GM18498 (cell line): ENCODE results near the gene PRXL2A.
A peak's percentile ranks its signal among the peaks of the same experiment; 100 is the strongest.
"Not testable (repeated sequence)": the region's sequence is repeated elsewhere in the genome, so short reads cannot be mapped to it uniquely, and the experiment has no call there.

Source experiments
- ATAC-seq: cut with Tn5 transposase; IDR thresholded peaks from one replicate; pipeline ENCODE4 v1.9.1; 2021; ENCODE audit warnings: mild to moderate bottlenecking, moderate library complexity; ENCODE audit not compliant: unreplicated experiment

The PRXL2A gene, protein sequence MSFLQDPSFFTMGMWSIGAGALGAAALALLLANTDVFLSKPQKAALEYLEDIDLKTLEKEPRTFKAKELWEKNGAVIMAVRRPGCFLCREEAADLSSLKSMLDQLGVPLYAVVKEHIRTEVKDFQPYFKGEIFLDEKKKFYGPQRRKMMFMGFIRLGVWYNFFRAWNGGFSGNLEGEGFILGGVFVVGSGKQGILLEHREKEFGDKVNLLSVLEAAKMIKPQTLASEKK

DNA sequence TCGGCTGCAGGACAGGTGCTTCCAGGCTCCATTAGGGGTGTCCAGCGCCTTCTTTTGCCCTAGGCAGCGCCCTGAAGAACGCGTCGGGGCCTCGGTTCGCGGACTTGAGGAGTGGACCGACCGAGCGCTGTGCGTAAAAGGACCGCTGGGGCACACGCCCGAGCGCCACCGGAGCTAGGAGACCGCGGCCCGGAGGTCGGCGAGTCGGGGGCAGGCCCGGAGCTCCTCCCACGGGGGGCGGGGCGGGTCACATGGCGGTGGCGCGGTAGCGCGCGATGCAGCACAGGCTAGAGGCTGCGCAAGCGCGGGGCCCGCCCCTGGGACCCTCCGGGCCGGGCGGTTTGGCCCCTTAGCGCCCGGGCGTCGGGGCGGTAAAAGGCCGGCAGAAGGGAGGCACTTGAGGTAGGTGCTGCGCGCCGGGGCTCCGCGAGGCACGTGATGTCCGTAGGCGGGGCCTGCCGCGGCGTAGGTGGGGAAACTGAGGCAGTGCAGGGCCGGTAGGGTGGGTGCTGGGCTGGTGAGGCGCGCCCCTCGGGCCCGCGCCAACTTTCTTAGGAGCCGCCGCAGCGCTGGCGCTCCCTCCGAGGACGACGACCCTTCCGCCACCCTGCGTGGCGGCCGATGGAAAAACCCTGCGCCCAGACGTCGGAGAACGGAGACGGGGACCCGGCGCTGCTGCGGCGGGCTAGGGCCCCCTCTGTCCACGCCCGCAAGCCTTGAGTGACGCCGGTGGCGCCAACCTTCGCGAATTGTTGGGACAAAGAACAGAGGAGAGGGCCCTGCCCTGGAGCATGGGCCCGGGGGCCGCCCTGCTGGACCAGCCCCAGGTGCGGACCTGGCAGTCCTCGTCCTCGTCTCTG is at the start of gene PRXL2A:
Gene PRXL2A, plus strand, starts transcription at position 310 of the 860 bp plus-strand sequence. CDS start 11,917 bp downstream, outside the sequence.
- peak; percentile 97 for ATAC-seq

DNA sequence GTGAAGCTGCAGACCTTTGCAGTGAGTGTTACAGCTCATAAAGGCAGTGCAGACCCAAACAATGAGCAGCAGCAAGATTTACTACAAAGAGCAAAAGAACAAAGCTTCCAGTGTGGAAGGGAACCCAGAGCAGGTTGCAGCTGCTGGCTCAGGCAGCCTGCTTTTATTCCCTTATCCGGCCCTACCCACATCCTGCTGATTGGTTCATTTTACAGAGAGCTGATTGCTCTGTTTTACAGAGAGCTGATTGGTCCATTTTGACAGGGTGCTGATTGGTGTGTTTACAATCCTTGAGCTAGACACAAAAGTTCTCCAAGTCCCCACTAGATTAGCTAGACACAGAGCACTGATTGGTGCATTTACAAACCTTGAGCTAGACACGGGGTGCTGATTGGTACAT is 49.4 kb upstream of the PRXL2A start:
- ATAC-seq = not testable (repeated sequence)

DNA sequence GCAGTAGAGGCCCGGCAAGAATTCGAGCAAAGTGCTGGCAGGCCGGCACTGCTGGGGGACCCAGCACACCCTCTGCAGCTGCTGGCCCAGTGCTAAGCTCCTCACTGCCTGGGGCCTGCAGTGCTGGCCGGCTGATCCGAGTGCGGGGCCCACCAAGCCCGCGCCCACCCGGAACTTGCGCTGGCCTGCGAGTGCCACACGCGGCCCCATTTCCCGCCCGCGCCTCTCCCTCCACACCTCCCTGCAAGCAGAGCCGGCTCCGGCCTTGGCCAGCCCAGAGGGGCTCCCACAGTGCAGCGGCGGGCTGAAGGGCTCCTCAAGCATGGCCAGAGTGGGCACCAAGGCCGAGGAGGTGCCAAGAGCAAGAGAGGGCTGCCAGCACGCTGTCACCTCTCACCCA is 48.7 kb upstream of the PRXL2A start:
- ATAC-seq = no peak

DNA sequence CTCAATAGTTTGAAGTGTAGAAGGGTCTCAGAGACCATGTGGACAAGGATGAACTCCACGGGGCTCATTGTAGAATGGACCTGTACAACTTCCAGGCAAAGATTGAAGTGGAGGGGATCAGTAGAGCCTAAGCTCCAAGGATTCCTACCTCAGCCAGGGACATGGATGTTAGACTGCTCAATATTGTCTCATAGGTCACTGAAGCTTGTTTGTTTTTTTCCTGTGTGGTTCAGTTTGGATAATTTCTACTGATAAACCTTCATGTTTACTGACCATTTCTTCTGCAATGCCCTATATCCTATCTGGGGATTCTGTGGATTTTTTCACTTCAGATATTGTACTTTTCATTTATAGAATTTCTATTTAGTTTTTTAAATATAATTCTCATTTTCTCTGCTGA is 42.8 kb upstream of the PRXL2A start:
- no peak for ATAC-seq

DNA sequence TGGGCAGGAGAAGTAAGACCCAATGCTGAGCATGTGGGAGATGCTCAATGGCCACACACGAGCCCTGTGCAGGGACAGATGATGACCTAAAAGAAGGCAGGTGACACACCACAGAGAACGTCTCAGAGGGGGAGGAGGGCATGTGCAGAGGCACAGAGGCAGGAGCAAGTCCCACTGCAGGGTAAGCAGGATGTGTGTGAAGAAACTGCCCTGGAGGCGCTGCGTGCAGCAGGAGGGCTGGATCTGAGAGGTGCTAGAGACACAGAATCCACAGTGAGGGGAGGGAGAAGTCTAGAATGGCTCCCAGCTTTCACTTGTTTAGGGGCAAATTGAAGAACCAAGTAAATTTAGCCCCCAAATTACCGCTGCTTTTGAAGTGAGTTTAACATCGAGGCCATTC is 36.9 kb upstream of the PRXL2A start:
- no peak for ATAC-seq

DNA sequence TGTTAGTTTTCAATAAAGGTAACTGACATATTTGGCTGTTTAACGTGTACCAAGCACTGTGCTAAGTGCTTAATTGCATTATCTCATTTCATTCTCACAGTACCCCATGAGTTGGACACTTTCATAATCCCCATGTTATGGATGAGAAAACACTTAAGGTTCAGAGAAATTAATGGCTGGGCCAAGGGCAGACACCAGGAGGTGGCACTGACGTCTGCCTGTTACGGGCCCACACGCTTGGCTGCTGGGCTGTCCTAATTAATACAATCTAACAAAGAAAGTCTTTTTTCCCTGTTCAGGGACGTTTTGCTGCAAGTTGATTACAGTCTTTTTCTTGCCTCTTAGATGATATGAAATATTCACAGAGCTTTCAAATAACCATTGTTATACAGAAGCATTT is 35.7 kb upstream of the PRXL2A start:
- ATAC-seq = no peak

DNA sequence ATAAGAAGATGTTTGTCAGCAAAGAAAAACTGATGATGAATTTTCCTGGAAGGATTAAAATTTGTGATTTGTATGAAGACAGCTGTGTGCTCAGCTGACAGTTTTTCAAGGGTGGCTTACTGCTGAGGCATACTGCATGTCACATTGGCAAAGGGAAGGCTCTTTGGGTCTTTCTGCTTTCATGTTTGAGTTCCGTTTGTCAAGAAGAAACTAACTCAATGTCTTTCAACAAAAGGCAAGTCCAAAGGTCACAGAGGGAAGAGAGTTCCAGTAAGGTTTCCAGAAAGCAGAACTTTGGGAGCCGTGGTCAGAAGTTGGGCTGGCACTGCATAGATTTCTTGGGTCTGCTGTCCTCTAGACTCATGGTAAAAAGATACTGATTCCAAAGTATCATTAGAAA is 34.8 kb upstream of the PRXL2A start:
- ATAC-seq = no peak

DNA sequence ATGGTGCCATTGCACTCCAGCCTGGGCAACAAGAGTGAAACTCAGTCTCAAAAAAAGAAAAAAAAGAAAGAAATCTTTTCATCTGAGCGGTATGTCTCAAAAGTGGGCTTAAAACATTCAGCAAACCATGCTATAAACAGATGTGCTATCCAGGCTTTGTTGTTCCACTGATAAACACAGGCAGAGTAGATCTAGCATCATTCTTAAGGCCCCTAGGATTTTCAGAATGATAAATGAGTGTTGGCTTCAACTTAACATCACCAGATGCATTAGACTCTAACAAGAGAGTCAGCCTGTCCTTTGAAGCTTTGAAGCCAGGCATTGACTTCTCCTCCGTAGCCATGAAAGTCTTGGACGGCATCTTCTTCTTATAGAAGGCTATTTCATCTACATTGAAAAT is 28.6 kb upstream of the PRXL2A start:
- no peak for ATAC-seq

DNA sequence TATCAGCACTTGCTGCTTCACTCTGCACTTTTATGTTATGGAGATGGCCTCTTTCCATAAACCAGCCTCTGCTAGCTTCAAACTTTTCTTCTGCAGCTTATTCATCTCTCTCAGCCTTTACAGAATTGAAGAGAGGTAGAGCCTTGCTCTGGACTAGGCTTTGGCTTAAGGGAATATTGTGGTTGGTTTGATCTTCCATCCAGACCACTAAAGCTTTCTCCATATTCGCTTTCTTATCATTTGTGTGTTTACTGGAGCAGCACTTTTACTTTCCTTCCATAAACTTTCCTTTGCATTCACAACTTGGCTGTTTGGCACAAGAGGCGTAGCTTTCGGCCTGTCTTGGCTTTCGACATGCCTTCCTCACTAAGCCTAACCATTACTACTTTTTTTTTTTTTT is 28.2 kb upstream of the PRXL2A start:
- ATAC-seq = no peak

DNA sequence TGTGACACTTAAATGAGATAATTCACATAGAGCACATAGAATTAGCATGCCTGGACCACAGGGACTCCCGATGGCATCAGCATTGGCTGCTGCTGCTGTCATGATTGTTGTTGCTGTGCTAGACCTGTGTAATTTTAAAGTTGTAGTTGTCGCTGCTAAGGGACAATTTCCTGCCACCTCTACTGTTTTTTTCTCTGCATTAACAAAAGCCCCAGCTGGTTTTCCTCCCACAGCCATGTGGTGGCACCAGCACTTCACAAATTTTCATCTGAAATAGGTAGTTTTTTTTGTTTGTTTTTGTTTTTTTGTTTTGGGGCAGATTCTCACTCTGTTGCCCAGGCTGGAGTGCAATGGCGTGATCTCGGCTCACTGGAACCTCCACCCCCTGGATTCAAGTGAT is 25.4 kb upstream of the PRXL2A start:
- ATAC-seq = peak; percentile 69

DNA sequence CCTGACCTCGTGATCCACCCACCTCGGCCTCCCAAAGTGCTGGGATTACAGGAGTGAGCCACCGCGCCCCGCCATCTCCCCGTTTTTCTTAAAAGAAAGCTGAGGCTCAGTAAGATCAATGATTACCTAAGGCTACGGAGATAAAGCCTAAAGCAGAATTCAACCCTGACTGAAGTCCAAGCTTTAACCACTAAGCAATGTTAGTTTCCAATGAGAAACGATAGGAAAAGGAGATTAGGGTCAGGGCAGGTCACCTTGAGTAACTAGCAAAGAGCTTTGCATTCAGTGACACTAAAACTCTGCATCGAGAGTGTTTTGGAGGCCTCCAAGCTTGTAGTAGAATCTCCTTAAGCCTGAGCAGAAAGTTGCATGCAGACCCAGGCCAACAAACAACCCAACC is 17.6 kb upstream of the PRXL2A start:
- no peak for ATAC-seq

DNA sequence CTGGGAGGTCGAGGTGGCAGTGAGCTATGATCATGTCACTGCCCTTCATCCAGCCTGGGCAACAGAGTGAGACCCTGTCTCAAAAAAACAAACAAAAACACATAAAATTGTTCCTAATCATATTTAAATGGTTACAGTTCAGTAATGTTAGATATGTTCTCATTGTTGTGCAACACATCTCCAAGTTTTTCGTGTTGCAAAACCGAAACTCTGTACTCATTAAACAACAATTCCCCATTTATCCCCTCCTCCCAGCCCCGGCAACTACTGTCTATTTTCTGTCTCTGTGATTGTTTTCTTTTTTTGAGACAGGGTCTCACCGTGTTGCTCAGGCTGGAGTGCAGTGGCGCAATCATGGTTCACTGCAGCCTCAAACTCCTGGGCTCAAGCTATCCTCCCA is 16.1 kb upstream of the PRXL2A start:
- no peak for ATAC-seq

DNA sequence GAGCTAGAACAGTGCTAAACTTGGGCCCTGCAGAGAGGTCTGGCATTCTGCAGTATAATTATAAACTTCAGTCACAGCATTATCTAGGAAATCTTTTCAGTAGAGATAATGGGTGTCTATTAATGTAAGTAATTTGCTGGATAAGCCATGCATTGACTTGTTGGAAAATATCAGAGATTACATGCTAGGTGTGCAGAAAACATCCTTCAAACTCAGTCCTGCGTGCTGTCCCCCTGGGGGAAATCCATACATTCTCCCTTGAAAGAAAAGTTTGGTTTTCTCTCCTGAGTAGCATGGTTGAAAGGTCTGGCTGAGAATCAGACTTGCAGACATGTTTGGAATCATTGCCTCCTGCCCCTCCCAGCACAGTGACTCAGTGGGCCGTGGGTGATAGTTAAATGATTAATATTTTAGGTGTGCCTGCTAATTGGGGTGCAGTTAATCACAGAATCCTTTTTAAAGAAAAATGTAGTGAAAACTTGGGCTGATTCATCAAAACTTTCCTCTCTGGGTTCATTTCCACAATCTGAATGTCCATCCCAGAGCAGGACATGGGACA is 13.9 kb upstream of the PRXL2A start:
- ATAC-seq = no peak

DNA sequence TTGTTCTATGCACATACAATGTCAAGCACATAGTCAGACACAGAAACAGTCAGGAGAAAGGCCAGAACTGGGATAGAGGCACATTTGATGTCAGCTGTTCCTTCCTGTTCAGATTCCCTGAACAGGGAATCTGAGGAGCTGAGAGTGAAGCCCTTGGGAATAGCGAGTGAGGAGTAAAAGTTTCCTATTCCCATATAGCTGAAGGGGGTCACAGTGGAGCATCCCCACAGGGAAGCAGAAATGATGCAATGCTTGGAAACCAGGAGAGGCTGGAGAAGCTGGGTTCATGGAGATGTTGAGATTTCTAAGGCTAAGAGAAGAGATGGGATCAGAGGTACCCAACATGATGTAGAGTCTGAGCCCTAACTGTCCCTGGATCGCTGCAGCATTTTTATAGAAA is 11.3 kb upstream of the PRXL2A start:
- no peak for ATAC-seq

DNA sequence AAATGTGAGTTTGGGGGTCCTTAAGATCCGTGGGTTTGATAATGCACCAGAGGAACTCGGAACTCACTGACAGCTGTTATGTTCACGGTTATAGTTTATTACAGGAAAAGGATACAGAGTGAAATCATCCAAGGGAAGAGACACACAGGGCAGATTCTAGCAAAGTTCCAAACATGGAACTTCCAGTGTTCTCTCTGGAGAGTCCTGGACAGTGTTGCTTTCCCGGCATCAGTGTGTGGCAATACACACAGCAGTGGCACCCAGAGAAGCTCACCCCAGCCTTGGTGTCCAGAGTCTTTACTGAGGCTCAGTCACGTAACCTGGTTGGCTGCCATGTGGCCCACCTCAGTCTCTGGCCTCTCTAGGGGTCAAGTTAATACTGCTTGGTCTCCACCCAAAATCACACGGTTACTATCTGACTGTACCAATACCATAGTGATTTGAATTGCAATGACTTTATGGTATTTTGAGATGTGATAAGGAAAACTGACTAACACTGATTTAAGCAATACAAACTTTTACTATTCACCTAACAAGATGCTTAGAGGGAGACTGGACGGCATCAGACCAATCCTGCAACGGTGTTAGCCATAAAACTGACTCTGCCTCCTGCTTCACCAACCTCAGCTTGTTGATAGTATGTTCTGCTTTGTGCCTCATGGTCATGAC is 8.1 kb upstream of the PRXL2A start:
- no peak for ATAC-seq

DNA sequence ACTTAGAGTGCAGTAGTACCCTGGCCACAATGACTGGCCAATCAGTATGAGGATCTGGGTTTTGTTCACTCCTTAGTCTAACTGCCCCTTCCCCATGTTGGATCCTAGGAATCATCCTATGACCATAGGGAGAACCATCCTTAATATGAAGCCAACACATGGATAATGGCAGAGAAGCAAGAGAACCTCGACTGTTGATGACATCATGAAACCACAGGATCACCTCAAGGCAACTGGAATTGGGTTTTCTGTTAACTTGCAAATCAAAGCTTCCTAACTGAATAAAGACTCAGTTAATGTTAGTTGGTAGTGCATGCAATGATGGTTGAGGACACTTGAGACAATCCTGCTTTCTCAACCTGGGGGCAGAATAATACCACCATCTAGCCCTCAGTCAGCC is 3.3 kb upstream of the PRXL2A start:
- no peak for ATAC-seq

DNA sequence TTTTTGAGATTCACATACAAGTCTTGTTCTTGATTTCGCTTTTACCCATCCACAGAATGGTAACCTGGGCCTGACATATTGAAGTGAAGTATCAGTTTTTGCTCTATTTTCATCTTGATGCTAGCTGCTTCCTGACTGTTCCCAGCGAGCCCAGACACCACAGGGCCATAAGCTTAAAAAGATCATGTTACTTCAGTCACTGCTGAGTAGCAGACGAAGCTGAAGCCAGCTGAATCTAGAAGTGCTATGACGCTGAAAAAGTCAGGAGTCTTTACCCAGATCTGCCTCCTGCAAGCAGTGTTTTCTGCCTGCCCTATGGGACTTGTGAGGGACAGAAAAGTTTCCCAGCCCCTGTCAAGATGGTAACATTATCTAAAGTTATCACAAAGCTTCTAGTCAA is 2.7 kb upstream of the PRXL2A start:
- no peak for ATAC-seq

DNA sequence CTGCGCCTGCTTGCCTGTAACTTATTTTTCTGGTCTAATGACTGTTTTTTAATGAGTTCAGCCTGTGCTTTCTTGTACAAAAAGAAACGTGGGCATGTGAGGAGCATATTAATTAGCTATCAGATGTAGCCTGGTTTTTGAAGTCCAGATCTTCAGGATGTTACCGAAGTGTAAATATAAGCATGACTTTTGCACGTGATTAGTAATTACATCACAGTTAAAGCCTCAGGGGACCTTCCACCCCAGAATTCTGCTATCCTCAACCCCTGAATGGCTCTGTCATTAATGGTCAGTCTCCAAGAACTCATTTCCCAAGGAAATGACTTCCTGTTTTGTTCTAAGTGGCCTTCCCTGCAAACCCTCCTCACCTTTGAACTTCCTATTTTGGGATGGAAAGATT is 2.1 kb upstream of the PRXL2A start:
- ATAC-seq = no peak

DNA sequence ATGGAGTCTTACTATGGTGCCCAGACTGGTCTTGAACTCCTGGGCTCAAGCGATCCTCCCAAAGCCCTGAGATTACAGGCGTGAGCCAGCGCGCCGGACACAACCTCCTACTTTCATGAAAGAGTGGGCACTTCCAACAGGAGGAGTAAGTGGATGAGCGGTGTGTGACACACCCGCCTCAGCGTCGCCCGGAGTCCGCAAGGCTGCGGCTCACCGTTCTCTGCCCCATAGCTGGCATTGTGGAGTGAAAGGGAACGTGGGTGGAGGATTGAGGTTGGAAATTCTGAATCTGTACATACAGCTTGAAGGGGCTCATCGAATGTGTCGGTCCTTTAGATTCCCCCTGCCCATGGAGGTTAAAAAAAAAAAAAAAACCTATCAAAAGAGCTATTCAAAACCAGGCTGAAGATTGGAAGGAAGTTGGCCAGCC is 524 bp upstream of the PRXL2A start:
- ATAC-seq = peak; percentile 25

DNA sequence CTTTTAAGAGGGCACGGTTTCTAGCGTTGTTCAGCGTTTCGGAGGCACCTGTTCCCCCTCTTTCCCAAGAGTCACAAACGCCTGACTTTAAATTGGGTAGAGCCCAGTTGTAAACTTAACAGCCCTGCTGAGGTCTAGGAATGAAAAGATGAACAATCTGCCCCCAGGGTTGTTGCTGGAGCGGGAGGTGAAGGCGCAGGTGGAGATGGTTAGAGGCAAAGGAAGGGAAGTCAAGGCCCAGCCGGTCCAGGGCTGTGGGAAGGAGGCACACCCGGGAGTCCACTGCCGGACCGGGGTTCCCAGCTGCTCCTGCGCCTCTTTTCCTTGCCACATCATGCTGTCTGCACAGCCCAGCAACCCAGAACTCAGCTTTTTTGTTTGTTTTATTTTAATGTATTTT is 770 bp downstream of the PRXL2A start:
- ATAC-seq = no peak

DNA sequence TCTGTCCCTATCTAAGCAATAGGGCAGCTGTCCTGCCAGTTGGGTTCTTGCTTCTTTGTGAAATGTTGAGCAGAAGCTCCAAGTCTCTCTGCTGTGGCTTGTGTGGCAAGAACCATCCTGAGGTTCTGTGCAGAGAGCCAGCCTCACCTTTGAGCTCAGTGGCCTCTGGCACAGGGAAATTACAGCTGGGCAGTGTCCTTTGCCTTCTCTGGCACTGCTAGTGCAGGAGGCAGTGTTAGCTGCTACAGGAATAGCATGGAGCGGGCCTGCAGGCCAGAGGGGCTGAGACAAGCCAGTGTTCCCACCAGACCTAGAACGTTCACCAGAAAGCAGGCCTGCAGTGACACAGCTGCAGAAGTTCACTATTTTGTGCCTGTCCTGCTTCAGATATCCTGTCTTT is 1.8 kb downstream of the PRXL2A start:
- no peak for ATAC-seq
